B cell (primary cell): ENCODE results near the gene CALD1. TPM values are rescaled to one million over a fixed set of nuclear protein-coding genes. Genes with fewer than 3 reads are reported as not detected.

Experiments used
- ATAC-seq: fragments of 200-7000 bp; cut with Tn5 transposase; one replicate; pipeline ENCODE4 v1.10.0; 2021; ENCODE audit warnings: low read depth, mild to moderate bottlenecking, moderate number of reproducible peaks, moderate library complexity
- CTCF ChIA-PET: fragments of 350-600 bp; sonication (Branson Sonifier 250); formaldehyde crosslinking; loops from one replicate; lab custom pipeline; 2021; ENCODE audit warnings: antibody characterized with exemption, inconsistent platforms; lab: Charles Lee
- POLR2A ChIA-PET: fragments of 350-600 bp; sonication (Branson Sonifier 250); formaldehyde crosslinking; loops from one replicate; lab custom pipeline; 2021; ENCODE audit warnings: antibody characterized with exemption; lab: Charles Lee
- DNase-seq: peaks from one replicate; pipeline ENCODE4 v3.0.0; 2013
- H2AFZ ChIP-seq: 2 replicates; pipeline ENCODE4 v1.6.1; 2012; ENCODE audit warnings: mild to moderate bottlenecking, low read depth, low read length; ENCODE audit not compliant: insufficient read depth, poor library complexity, severe bottlenecking
- H3K27ac ChIP-seq, 2 donors: 1 replicate in 1 of 2; 2 replicates in 1 of 2; pipeline ENCODE4 v1.5.1; 2012 to 2013; ENCODE audit warnings: low read length in 2 of 2, mild to moderate bottlenecking in 2 of 2, moderate library complexity in 1 of 2
- H3K27me3 ChIP-seq, 4 experiments: fragments of 200-600 bp in 1 of 4; sonication (generic) in 1 of 4; replicated peaks in 1 of 4; 1 replicate in 2 of 4; 2 replicates in 2 of 4; pipeline versions ENCODE4 v1.6.1 to v1.7.0; 2013 to 2016; ENCODE audit warnings: low read length in 3 of 4, mild to moderate bottlenecking in 2 of 4, mixed read lengths in 1 of 4, moderate library complexity in 1 of 4; ENCODE audit not compliant: insufficient read depth in 4 of 4, control insufficient read depth in 3 of 4; ENCODE audit errors: control extremely low read depth in 1 of 4
- H3K36me3 ChIP-seq, 2 experiments: replicated peaks in 1 of 2; 1 replicate in 1 of 2; 2 replicates in 1 of 2; pipeline versions ENCODE4 v1.6.1 to v1.7.1; 2013; ENCODE audit warnings: low read length in 1 of 2; ENCODE audit not compliant: insufficient read depth in 2 of 2, control insufficient read depth in 1 of 2; ENCODE audit errors: control extremely low read depth in 1 of 2, extremely low read depth in 1 of 2
- H3K4me1 ChIP-seq, 2 donors: fragments of 200-600 bp in 1 of 2; sonication (generic) in 1 of 2; 1 replicate in 1 of 2; 2 replicates in 1 of 2; pipeline versions ENCODE4 v1.5.1 to v1.6.1; 2013 to 2017; ENCODE audit warnings: low read length in 2 of 2; ENCODE audit not compliant: control insufficient read depth in 2 of 2, insufficient read depth in 2 of 2
- H3K4me2 ChIP-seq: replicated peaks from 2 replicates; pipeline ENCODE3; 2012; ENCODE audit warnings: mild to moderate bottlenecking, low read depth, low read length; ENCODE audit not compliant: poor library complexity, severe bottlenecking
- H3K4me3 ChIP-seq, 5 experiments: fragments of 200-600 bp in 1 of 5; sonication (generic) in 1 of 5; 1 replicate in 3 of 5; 2 replicates in 2 of 5; pipeline versions ENCODE4 v1.5.1 to v1.7.0; 2011 to 2016; ENCODE audit warnings: low read length in 4 of 5, mild to moderate bottlenecking in 4 of 5, low read depth in 2 of 5, control low read depth in 1 of 5, moderate library complexity in 1 of 5; ENCODE audit not compliant: insufficient read depth in 1 of 5; ENCODE audit errors: control extremely low read depth in 1 of 5, extremely low read depth in 1 of 5
- H3K79me2 ChIP-seq: fragments of 200-600 bp; sonication (generic); one replicate; pipeline ENCODE4 v1.6.0; 2016; ENCODE audit warnings: low read length; ENCODE audit not compliant: control insufficient read depth, insufficient read depth
- H3K9ac ChIP-seq: fragments of 200-600 bp; sonication (generic); 2 replicates; pipeline ENCODE4 v1.6.1; 2017; ENCODE audit warnings: mild to moderate bottlenecking, low read length, moderate library complexity
- H3K9me3 ChIP-seq, 3 donors: one replicate each; pipeline versions ENCODE4 v1.6.1 to v1.7.1; 2013; ENCODE audit warnings: low read length in 2 of 3; ENCODE audit not compliant: control insufficient read depth in 2 of 3, insufficient read depth in 1 of 3; ENCODE audit errors: control extremely low read depth in 1 of 3
- H4K20me1 ChIP-seq: 2 replicates; pipeline ENCODE4 v1.6.0; 2012; ENCODE audit warnings: mild to moderate bottlenecking, low read length; ENCODE audit not compliant: insufficient read depth, control insufficient read depth, poor library complexity, severe bottlenecking
- H3K27ac Mint-ChIP-seq: one replicate; pipeline ENCODE4 v1.8.0; 2021; ENCODE audit warnings: mixed read lengths
- H3K27me3 Mint-ChIP-seq: one replicate; pipeline ENCODE4 v1.8.0; 2021; ENCODE audit warnings: mixed read lengths
- H3K4me1 Mint-ChIP-seq: one replicate; pipeline ENCODE4 v1.8.0; 2021; ENCODE audit warnings: mixed read lengths
- H3K4me3 Mint-ChIP-seq: one replicate; pipeline ENCODE4 v1.8.0; 2021; ENCODE audit warnings: mixed read lengths
- H3K9me3 Mint-ChIP-seq: one replicate; pipeline ENCODE4 v1.8.0; 2022; ENCODE audit warnings: mixed read lengths; ENCODE audit not compliant: insufficient read depth
- CTCF ChIP-seq: fragments of 200-600 bp; IDR thresholded peaks from one replicate; pipeline ENCODE4 v1.8.0; 2022; ENCODE audit warnings: antibody characterized with exemption, mild to moderate bottlenecking
- EZH2 ChIP-seq: IDR thresholded peaks from 2 replicates; pipeline ENCODE4 v1.6.1; 2012; ENCODE audit warnings: borderline replicate concordance, low read depth, mild to moderate bottlenecking, moderate library complexity, low read length; ENCODE audit not compliant: insufficient read depth, poor library complexity, severe bottlenecking
- WGBS: methylation state at CpG from one replicate; pipeline ENCODE4 v1.1.5; 2013; ENCODE audit warnings: missing lambda C conversion rate; ENCODE audit not compliant: insufficient coverage; 5-methylcytosine and 5-hydroxymethylcytosine counted together
- intact Hi-C: fragments of 100-400 bp; cut with micrococcal nuclease; formaldehyde crosslinking; loops from one replicate; pipeline ENCODE4 v1.10.0; 2022
- polyA plus RNA-seq: library from polyadenylated mRNA; depleted of rRNA; stranded (reverse); fragments of >200 nt; gene quantifications from 2 replicates; pipeline ENCODE4 v1.2.3, GENCODE V29; 2012
- total RNA-seq, 2 donors: library from RNA; stranded (reverse); fragments of 120-200 nt in 1 of 2; gene quantifications; 1 replicate in 1 of 2; 2 replicates in 1 of 2; pipeline versions ENCODE4 v1.2.3 to v1.2.4, GENCODE V29; 2013 to 2022

The CALD1 gene
- total and polyA plus RNA-seq, 2 donors (not counting 1 experiment from before 2014, with no cell fraction given): 0.18 to 0.69 TPM

GRCh38 chr7:134896073-134896472 is 116.6 kb downstream of the CALD1 start:
- Mint-ChIP-seq H3K4me3 (no peak overlapping the region), H3K9me3 (peaks cover 5% of the 10 kb centered on the region), H3K27ac (no peak overlapping the region), H3K27me3 (peaks cover 27% of the 10 kb centered on the region), H3K4me1 (peaks cover 10% of the 10 kb centered on the region)
- Histone ChIP-seq H3K27ac (no peak overlapping the region), H3K36me3 (no peaks in the 10 kb centered on the region), H3K4me3 (no peak overlapping the region), H3K4me2 (no peak overlapping the region), H3K4me1 (peaks cover 3% of the 10 kb centered on the region in 2 donors), H2AFZ (no peak overlapping the region), H3K9me3 (peaks cover 3 to 12% (median 10%) of the 10 kb centered on the region in 3 donors), H3K79me2 (no peaks in the 10 kb centered on the region), H3K27me3 (peaks cover 0 to 15% (median 5%) of the 10 kb centered on the region in 4 experiments), H4K20me1 (no peaks in the 10 kb centered on the region), H3K9ac (no peak overlapping the region)
- ATAC-seq (no peak), DNase-seq (no peak)
- POLR2A ChIA-PET: no interaction called here
- intact Hi-C loops: no loop called here
- CTCF ChIA-PET: no interaction called here
- TF ChIP-seq EZH2 (no peak), CTCF (no peak)
- 100% methylated on average over 2 of the region's 4 CpGs for WGBS

- no peak overlapping the region for H3K27ac Mint-ChIP-seq
Observed at GRCh38 chr7:134897936-134898335, 118.5 kb downstream of the CALD1 start.

More at GRCh38 chr7:134897936-134898335, 118.5 kb downstream of the CALD1 start:
- Histone ChIP-seq H4K20me1 (no peaks in the 10 kb centered on the region), H3K4me1 (peaks cover 3% of the 10 kb centered on the region in 2 donors), H3K79me2 (no peaks in the 10 kb centered on the region), H3K9me3 (peaks cover 3 to 12% (median 10%) of the 10 kb centered on the region in 3 donors), H3K9ac (no peak overlapping the region), H3K36me3 (no peaks in the 10 kb centered on the region), H3K27me3 (peaks cover 0 to 4% (median 0%) of the 10 kb centered on the region in 4 experiments), H3K4me2 (no peak overlapping the region), H3K4me3 (no peak overlapping the region), H2AFZ (no peak overlapping the region), H3K27ac (no peak overlapping the region)
- intact Hi-C loops: no loop called here
- H3K27me3 Mint-ChIP-seq: peaks cover 16% of the 10 kb centered on the region
- WGBS: 93% methylated on average over 3 of the region's 7 CpGs
- no peak for TF ChIP-seq EZH2
- no peak for TF ChIP-seq CTCF
- ChIA-PET CTCF (no interaction called here), POLR2A (no interaction called here)
- DNase-seq (no peak), ATAC-seq (no peak)
- H3K9me3 Mint-ChIP-seq: peaks cover 5% of the 10 kb centered on the region
- H3K4me1 Mint-ChIP-seq: peaks cover 7% of the 10 kb centered on the region
- no peak overlapping the region for H3K4me3 Mint-ChIP-seq
